ENCODE measurements around the gene ZNF891.

DNA sequence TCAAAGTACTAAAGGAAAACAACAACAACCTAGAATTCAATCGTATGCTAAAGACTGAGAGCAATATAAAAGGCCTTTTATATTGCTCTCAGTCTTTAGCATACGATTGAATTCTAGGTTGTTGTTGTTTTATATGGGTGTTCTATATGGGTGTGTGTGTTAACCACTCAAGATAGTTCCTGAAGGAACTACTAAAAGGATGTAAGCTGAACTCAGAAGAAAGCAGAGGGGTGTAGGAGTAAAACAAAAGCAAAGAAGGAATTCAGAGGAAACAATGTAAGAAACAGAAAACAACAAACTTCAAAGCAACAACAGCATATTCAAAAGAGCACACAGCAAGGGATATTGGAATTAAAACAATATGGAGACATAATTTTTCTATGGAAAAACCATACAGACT lies 5.4 kb downstream of the ZNF891 start:
- TF ChIP-seq, protein P1, sequence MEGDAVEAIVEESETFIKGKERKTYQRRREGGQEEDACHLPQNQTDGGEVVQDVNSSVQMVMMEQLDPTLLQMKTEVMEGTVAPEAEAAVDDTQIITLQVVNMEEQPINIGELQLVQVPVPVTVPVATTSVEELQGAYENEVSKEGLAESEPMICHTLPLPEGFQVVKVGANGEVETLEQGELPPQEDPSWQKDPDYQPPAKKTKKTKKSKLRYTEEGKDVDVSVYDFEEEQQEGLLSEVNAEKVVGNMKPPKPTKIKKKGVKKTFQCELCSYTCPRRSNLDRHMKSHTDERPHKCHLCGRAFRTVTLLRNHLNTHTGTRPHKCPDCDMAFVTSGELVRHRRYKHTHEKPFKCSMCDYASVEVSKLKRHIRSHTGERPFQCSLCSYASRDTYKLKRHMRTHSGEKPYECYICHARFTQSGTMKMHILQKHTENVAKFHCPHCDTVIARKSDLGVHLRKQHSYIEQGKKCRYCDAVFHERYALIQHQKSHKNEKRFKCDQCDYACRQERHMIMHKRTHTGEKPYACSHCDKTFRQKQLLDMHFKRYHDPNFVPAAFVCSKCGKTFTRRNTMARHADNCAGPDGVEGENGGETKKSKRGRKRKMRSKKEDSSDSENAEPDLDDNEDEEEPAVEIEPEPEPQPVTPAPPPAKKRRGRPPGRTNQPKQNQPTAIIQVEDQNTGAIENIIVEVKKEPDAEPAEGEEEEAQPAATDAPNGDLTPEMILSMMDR (conservative IDR thresholded peaks at IDR 0.05), result no peak
- no peak for TF ChIP-seq ZFX (IDR thresholded peaks at IDR 0.05)

Measured in C4-2B (cell line).